H1 (cell line): Measurements from ENCODE around the gene TMEM52B. TPM values are rescaled to one million over a fixed set of nuclear protein-coding genes. Genes with fewer than 3 reads are reported as not detected.
A peak's percentile ranks its signal among the peaks of the same experiment; 100 is the strongest.

Source experiments
- BACH1 ChIP-seq: IDR thresholded peaks from 2 replicates; pipeline ENCODE4 v1.6.1; 2012; ENCODE audit warnings: low read length, improper control_type of control experiment
- CEBPB ChIP-seq: IDR thresholded peaks from 2 replicates; pipeline ENCODE4 v1.6.1; 2012; ENCODE audit warnings: low read depth, low read length
- POLR2A ChIP-seq, 2 experiments: IDR thresholded peaks; 1 replicate in 1 of 2; 2 replicates in 1 of 2; pipeline ENCODE4 v1.6.1; 2011; ENCODE audit warnings: low read depth in 2 of 2, low read length in 2 of 2, mild to moderate bottlenecking in 2 of 2; ENCODE audit errors: control extremely low read depth in 1 of 2
- RXRA ChIP-seq: IDR thresholded peaks from 2 replicates; pipeline ENCODE4 v1.6.1; 2011; ENCODE audit warnings: low read depth, mild to moderate bottlenecking, low read length, moderate library complexity; ENCODE audit not compliant: insufficient read depth
- SIN3A ChIP-seq, 2 experiments: IDR thresholded peaks in 1 of 2; conservative IDR thresholded peaks in 1 of 2; 2 replicates each; pipeline ENCODE4 v1.6.1; 2011 to 2012; ENCODE audit warnings: low read length in 2 of 2, improper control_type of control experiment in 1 of 2, low read depth in 1 of 2, mild to moderate bottlenecking in 1 of 2
- polyA plus RNA-seq, 7 experiments: library from polyadenylated mRNA; depleted of rRNA in 3 of 7; stranded (reverse) in 5 of 7; unstranded in 2 of 7; fragments of >200 nt in 5 of 7; fragments of 200-250 nt in 2 of 7; gene quantifications; 1 replicate in 5 of 7; 2 replicates in 1 of 7; 4 replicates in 1 of 7; pipeline versions ENCODE4 v1.2.1 to v1.2.3, GENCODE V29; 2011 to 2013; ENCODE audit warnings: missing spikeins in 2 of 7, mixed read lengths in 2 of 7
- total RNA-seq: library from RNA; stranded (reverse); fragmentation: NEBNext Ultra II Directional; extraction: Animal tissue kit (Norgen Biotek cat#: 25700); gene quantifications from 2 replicates; pipeline ENCODE4 v1.2.1, GENCODE V29; 2021

The TMEM52B gene
- total and polyA plus RNA-seq, 2 of the 8 experiments (the other 6 are each of a cell fraction or from before 2014, with no cell fraction given): not detected

DNA sequence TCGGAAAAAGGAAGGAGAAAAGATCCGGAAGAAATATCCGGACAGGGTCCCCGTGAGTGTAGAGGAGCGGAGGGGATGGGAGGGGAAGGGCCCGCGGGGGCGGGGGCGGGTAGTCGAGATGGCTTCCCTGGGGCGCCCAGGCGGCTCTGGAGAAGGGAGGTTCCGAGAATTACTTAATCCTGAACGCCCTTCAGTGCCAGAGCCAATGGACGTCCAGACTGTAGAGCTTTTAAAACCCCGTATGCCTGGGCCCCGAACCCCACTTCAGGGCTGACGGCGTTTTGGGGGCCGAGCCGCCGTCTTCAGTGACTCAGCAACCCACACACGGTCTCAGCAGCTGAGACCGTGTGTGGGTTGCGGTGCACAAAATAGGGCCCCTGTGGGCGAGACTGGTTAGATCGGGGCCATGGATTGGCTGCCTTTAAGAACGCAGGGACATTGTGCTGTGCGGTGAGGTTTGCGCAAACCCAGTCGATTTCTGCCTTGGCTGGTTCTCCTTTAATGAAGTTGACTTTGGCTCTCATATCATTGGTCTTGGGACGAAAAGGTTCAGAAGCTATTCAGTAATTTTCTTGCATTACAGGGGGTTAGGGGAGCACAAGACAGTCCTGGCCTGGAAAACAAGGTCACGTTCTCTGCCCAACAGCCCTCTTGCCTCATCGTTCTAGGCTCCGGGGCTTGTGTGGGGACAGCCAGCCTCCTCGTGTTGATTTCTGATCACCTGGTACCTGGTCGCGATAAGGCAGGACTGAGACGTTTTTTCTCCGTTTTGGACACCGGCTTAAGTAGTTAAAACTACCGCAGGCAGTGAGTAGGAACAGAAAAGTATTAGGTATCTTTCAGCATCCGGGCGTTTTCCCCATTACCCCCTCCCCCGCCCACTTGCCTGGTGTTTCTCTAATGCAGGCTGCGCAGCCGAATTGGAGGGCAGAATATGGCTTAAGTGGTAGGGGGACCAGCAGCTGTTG lies 34.6 kb downstream of the TMEM52B start (continued):
- TF ChIP-seq SIN3A (conservative IDR thresholded peaks at IDR 0.05 in 1 of 2, IDR thresholded peaks at IDR 0.05 in 1 of 2; ENCODE audit: low read depth in 1 of 2, low read length in 2 of 2): 0 out of 4 replicates have a peak, but pooled peaks of 1 of the 2 experiments have one; percentile 32
- no peak for TF ChIP-seq RXRA
- TF ChIP-seq CEBPB: peak; percentile 23; the same call in 1 of the 2 replicates
- TF ChIP-seq POLR2A (IDR thresholded peaks at IDR 0.05; ENCODE audit: control extremely low read depth in 1 of 2, low read depth in 2 of 2, low read length in 2 of 2): peak in 1 of 2 experiments; percentile 63; a peak in 2 of 3 replicates
- peak; percentile 52 for TF ChIP-seq BACH1
